ENCODE results near the gene CHRNB4. TPM values are rescaled to one million over a fixed set of nuclear protein-coding genes. Genes with fewer than 3 reads are reported as not detected.

CHRNB4 gene
- total RNA-seq, 1 donor, result not detected

DNA sequence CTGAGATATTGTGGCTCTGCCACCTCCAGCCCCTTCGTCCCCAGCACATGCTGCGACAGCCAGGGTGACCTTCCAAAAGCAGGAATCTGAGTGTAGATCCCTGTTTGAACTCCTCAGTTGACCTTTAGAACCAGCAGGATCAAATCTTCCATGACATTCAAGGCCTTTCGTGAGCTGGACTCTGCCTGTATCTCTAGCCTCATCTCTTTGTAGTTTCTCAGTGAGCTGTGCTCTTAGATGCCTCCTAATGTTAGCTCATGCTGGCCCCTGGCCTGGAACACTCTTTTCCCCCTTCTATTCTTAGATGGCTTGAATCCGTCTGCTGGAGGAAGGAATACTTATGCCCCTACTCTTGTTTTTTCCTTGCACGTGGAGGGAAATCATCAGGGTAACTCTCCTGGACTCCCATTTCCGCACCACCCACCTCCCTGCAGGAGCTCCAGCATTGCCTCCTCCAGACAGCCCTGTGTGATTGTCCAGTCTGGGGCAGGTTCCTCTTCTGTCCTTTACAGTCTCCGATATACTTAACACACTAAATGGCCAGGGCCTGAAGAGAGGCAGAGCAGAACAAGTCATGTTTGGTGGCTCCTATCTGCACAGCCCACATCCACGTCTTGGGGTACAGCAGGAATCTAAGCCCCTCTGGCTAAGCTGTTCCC is 26.7 kb upstream of the CHRNB4 start:
- TF ChIP-seq, protein P1, sequence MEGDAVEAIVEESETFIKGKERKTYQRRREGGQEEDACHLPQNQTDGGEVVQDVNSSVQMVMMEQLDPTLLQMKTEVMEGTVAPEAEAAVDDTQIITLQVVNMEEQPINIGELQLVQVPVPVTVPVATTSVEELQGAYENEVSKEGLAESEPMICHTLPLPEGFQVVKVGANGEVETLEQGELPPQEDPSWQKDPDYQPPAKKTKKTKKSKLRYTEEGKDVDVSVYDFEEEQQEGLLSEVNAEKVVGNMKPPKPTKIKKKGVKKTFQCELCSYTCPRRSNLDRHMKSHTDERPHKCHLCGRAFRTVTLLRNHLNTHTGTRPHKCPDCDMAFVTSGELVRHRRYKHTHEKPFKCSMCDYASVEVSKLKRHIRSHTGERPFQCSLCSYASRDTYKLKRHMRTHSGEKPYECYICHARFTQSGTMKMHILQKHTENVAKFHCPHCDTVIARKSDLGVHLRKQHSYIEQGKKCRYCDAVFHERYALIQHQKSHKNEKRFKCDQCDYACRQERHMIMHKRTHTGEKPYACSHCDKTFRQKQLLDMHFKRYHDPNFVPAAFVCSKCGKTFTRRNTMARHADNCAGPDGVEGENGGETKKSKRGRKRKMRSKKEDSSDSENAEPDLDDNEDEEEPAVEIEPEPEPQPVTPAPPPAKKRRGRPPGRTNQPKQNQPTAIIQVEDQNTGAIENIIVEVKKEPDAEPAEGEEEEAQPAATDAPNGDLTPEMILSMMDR (IDR thresholded peaks at IDR 0.05; ENCODE audit: insufficient read depth, low read depth, low read length), result no peak
- no peak overlapping the region for H3K4me3 ChIP-seq (ENCODE audit: low read depth, low read length)
- DNase-seq (ENCODE audit: low read depth), result no peak

DNA sequence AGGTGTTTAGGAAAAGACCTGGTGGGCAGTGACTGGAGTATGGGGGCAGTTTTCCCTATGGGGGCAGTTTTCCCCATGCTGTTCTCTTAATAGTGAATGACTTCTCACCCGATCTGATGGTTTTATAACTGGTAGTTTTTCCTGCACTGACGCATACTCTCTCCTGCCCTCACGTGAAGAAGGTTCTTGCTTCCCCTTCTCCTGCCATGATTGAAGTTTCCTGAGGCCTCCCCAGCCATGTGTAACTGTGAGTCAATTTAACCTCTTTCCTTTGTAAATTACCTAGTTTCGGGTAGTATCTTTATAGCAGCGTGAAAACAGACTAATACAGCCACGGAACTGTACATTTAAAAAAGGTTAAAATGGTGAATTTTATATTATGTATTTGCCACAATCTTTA is 25.0 kb upstream of the CHRNB4 start:
- H3K4me3 ChIP-seq (ENCODE audit: low read depth, low read length), result no peak overlapping the region
- DNase-seq (ENCODE audit: low read depth), result no peak
- TF ChIP-seq, protein P1 (IDR thresholded peaks at IDR 0.05; ENCODE audit: insufficient read depth, low read depth, low read length), result no peak

DNA sequence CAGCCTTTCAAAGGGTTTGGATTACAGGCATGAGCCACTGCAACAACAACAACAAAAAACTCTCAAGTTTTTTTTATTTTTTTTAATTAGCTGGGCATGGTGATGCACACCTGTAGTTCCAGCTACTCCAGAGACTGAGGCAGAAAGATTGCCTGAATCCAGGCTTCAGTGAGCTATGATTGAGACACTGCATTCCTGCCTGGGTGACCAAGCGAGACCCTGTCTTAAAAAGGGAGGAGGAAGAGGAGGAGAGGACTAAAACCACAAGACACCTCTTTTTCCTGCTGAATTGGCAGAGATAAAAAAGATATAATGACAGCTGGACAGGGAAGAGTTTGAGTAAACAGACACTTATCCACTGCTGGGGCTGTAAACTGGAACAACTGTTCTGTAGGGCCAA is 22.7 kb upstream of the CHRNB4 start:
- TF ChIP-seq, protein P1 (IDR thresholded peaks at IDR 0.05; ENCODE audit: insufficient read depth, low read depth, low read length), result no peak
- H3K4me3 ChIP-seq (ENCODE audit: low read depth, low read length), result no peak overlapping the region
- DNase-seq (ENCODE audit: low read depth), result no peak

DNA sequence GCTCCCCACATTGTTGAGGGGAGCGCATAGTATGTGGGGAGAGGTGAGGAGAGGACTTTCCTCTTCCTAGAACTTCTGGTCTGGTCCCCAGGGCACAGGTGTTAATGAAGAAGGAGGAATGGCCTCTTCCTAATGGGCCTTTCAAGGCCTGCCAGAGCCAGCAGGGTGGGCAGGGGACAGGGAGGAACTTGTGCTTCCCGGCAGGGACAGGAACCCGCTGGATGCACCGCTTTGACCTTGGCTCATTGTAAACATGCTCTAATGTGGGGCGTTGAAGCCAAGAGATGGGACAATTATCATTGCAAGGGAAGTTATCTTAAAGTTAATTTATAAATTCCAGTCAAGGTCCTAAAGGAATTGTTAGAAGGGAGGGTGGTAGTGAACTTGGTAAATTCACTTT is 21.0 kb upstream of the CHRNB4 start:
- TF ChIP-seq, protein P1 (IDR thresholded peaks at IDR 0.05; ENCODE audit: insufficient read depth, low read depth, low read length), result no peak
- H3K4me3 ChIP-seq (ENCODE audit: low read depth, low read length), result no peak overlapping the region
- no peak for DNase-seq (ENCODE audit: low read depth)

DNA sequence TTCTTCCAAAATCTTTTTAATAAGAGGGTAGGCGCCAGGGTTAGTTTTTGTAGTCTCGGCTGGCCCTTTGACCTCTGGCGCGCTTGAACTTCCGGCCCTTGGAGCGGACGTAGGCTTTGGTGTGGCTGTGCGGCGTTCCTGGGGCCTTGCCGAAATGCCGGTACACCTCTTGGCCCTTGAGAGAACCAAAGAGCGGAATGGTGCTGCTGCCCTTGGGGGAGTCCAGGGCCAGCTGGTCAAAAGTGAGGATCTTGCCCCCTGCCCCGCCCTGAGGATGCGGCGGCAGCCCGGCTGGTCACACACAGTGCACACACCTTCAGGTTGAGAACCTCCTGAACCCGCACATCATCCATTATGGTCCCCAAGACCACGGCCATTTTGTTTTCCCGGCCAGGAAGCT is 20.0 kb upstream of the CHRNB4 start:
- TF ChIP-seq, protein P1 (IDR thresholded peaks at IDR 0.05; ENCODE audit: insufficient read depth, low read depth, low read length), result no peak
- no peak for DNase-seq (ENCODE audit: low read depth)
- H3K4me3 ChIP-seq (ENCODE audit: low read depth, low read length), result no peak overlapping the region

DNA sequence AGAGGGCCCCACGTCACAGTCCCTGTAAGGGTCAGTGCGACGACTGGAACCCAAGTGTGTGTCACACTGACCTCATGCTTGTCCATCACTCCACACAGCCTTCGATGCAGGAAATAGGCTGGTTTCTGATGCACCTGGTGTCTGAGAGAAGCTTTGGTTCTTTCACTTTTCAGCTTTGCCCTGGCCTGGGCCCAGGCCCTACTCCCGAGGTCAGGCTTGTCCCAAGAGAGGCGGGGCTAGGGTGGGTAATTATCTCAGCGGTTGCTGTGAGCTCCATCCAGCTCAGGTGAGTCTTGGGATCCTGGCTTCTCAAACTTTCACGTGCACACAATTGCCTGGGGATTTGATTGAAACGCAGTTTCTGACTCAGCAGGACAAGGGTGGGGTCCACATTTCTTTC is 19.6 kb upstream of the CHRNB4 start:
- TF ChIP-seq, protein P1 (IDR thresholded peaks at IDR 0.05; ENCODE audit: insufficient read depth, low read depth, low read length), result no peak

DNA sequence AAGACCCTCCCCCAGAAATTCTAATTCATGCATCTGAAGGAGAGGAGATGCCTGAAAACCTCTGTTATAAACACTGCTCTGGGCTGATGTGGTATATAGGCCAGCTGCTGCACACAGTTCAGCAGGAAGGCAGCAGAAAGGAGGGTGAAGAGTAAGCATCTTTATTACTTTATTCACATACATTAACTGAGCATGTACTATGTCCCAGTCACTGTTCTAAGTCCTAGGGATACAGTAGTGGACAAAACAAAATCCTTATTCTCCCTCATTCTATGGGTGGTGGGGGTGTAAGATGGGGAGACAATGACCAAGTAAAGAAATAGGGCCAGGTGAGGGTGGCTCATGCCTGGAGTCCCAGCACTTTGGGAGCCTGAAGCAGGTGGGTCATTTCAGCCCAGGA is 17.8 kb upstream of the CHRNB4 start:
- DNase-seq (ENCODE audit: low read depth), result no peak
- TF ChIP-seq, protein P1 (IDR thresholded peaks at IDR 0.05; ENCODE audit: insufficient read depth, low read depth, low read length), result no peak
- no peak overlapping the region for H3K4me3 ChIP-seq (ENCODE audit: low read depth, low read length)

More for the DNA sequence above, 19.6 kb upstream of the CHRNB4 start:
- H3K4me3 ChIP-seq (ENCODE audit: low read depth, low read length), result no peak overlapping the region
- no peak for DNase-seq (ENCODE audit: low read depth)
